HS-5 (cell line): ENCODE data around the gene SLC39A1.

Source experiments
- DNase-seq: peaks from one replicate; pipeline ENCODE4 v3.0.0-alpha.2; 2012; ENCODE audit warnings: low read depth

SLC39A1 gene

DNA sequence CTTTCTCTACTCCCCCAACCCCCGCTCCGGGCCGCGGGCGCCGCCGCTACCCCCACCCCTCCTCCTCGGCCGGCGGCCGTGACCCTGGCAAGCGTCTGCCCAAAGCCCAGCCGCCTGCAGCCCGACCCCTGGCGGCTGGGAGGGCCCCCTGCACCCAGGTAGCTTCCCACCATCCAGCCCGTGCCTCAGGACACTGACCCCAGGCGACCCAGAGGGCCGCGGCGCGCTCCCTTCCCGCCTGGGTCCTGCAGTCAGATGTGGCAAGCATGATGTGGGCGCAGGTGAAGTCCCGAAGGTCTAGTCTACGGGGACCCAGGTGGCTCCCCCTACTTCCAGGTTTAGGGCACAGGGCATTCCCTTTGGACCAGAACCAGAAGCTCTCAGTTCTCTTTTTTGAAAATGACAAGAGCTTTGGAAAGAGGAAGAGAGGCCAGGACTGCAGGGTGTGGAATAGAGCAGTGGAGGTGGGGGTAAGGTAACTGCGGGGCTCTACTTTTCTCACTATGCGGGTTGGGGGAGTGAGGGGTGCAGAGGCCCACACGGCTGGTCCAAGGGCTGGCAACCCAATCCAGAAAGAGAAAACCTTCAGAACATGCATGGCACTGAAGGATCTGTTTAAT, 16.6 kb downstream of the SLC39A1 start, which contains the start of gene DENND4B:
Gene DENND4B (minus strand): TSS at position 97 of the 620 bp plus-strand sequence. CDS start 2,344 bp downstream, outside the sequence.
- DNase-seq: no peak

DNA sequence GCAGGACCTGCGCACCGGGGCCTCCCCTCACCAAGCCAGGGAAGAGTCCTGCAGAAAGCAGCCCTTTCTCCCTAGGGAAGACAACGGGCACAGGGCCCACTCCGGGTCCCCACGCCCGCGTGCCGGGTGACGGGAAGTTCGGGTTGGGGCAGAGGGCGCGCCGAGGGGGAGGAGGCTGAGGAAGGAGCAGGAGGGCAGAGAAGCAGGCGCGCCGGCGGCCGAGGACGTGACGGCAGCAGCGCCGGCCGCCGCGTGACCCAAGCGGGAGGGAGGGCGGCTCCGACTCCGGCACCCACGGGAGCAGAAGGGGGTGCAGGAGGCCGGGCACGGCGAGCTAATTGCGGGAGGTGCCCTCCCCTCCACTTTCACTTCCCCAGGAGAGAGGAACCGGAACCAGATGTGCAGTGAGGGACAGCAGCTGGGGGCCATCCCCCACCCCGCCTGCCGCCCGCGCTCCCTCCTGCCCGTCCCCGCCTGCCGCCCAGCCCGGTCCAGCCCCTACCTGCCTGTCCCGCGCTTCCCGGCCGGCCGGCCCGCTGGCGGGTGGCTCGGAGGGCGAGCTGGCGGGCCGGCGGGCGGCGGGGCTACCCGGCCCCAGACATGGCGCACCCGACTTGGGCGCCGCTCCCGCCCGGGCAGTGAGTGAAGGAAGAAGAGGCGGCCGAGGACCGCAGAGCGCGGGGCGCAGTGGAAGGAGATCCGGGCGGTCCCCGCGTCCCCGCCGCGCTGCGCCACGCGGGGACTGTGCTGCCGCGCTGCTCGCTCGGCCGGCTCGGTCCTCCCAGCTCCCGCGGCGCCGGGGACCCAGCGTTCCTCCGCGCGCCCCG, 17.3 kb downstream of the SLC39A1 start:
- DNase-seq: no peak

DNA sequence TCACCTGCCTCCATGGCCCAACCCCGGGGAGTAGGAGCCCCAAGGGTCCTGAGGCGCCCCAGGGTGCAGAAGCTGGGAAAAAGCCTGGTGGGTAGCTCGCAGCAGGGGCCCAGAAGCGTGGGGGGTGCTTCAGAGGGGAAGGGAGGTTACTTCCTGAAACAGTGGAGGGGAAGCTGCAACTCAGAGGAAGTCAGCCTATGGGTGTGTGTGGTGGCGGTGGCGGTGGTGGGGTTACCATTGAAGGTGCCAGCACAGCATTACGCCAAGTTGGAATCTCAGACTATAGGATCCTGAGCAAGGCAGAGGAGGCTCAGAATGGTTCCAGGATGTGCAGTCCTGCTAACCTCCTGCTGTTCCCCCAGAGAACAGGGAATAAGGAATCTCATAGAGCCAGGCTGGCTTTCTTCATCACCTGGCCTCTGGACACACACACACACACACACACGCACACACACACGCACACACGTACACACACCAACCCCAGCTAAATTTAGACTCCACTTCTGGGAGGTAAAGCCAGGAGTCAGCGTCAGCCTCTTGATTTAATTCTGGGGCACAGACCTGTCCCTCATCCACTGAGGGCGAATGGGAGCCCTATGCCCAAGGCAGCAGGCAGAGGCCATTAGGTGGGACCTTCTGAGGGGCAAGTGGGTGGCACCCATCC, 18.1 kb downstream of the SLC39A1 start:
- DNase-seq: no peak

DNA sequence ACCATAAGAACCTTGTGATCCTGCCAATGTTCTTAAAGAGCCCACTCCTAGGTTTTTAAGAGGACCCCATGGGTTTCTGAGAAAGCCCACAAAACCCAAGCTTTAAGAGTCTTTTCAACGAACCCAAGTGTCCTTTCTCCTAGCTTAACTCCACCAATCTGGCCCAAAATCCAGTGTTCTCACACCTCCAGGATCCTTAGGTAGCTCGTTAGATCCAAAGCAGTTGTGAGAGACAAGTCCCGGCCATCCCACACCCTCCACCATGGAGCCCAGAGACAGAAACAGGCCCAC, 18.6 kb downstream of the SLC39A1 start:
- DNase-seq: no peak

DNA sequence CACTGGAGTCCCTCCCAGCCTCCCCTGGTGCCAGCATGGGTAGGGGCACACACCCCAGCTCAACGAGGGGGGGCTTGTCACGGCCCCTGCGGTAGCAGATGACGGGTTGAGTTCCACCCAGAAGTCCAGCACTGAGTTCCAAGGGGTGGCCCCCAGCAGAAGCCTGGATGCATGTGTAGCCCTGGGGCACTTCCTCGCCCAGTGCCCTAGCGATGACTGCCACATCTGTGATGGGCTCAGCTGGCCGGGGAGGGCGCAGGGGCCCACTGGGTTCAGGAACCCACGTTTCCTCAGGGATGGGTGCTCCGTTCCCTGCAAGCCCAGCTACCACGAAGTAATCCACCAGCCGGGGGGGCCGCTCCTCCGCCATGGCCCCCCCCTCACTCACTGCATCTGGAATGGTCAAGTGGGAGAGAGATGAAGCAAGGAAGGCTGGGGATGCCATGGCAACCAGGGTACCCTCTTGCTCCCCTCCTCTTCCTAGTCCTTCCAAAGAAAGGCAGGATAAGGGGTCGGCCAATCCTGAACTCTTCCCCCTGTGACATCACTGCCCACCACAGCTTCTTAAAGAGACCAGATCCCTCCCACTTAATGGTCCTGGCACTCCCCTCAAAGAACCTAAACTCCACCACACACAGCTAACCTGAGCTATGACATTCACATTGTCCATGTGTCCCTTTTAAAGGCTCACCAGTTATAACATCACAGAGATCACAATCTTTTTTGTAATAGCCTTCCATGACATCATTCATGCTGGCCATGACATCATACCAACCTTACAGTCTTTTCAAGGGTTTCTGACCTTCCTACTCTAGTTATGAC, 19.1 kb downstream of the SLC39A1 start:
- no peak for DNase-seq

DNA sequence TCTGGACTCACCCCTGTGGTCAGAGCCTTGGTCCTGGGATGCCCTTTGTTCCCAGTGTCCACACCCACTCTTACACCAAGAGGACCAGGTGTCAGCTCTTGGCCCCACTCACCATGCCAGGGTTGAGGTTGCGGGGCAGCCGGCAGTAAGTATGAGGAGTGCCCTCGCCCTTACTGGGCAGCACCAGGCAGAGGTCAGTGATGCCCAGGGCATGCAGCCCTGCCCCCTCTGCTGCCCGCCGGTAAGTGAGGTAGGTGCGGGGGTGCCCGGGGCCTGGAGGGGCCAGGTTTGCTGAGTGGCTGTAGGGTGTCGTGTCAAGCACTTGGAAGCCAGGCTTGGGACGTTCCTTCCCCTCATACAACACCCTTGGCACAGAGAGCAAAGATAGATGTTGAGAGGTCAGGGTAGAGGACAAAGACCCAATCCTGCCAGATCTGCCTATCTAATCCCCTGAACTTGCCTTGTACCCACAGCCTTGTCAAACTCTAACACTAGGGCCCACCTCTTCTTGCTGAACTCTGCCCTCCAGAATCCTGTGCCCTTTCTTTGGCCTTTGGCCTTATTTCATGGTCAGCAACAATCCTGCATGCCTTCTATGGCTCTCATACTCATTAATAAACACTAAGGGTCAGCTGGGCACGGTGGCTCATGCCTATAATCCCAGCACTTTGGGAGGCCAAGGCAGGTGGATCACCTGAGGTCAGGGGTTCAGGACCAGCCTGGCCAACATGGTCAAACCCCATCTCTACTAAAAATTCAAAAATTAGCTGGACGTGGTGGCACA, 20.4 kb downstream of the SLC39A1 start:
- no peak for DNase-seq

DNA sequence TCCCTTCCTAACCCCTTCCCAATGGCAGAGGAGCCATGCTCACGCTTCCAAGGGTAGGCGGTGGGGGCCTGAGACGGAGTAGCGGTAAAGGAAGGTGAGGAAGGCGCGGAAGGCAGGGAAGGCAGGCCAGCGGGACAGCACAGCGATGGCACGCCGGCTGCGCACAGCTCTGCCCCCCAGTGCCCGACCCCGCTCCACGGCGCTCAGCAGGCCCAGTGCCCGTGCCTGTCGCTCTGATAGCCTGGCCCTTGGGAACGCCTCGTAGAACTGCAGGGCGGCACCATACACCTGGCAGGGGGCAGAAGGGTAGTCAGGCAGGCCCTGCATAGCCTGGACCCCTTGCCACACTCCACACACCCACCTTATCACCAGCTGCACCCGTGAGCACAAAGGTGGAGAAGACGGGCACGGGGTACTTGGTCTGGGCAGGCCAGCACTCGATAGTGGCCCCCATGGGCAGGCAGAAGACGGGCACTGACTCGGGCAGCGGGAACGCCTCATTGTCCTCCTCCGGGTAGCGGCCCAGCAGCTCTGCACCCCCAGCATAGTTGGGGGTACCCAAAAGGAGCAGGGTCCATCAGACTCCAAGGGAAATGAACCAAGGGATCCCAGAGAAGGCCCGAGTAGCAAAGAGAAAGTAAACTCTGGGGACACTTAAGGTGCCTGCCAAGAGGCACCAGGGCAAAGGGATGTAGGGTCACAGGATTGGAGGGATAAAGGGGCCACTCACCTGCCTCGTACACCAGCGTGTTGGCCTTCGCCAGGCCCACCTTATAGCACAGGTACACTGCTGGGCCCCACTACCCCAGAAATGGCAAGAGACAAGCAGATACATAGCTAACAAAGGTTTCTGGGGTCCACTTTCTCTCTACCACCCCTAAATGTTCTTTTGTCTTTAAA, 21.3 kb downstream of the SLC39A1 start:
- no peak for DNase-seq

DNA sequence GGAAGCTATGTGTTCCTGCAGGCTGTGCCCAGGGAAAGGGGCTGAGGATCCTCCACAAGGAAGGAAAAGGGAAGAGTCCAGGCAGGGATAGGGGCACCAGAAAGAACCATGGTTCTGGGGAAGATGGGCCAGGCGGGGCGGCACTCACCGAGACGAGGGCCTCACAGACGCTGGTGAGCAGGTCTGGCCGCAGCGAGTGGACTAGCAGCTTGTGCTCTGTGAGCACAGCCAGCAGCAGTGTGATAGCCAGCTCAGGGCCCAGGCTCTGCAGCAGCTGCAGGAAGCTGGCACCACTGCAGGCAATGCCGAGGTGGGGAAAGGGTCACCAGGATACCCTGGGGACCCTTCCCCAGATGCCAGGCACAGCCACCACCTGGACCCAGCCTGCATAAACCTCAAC, 22.6 kb downstream of the SLC39A1 start:
- no peak for DNase-seq

DNA sequence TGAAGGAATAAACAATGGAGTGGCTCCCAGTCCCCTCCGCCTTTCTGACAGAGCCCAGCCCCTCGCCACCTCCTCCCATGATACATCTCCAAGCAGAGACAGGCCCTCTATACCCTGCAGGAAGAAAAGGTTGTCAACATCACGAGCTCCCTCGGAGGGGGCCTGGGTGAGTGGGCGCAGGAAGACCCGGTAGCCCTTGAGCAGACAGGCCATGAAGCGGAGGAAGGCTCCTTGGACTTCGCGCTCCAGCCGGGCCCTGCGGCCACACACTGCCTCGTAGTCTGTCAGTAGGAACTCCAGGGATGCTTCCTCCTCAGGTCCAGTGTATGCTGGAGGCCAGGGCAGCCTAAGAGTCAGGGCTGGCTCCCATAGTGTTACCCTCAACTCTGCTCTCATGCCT, 23.9 kb downstream of the SLC39A1 start:
- no peak for DNase-seq

DNA sequence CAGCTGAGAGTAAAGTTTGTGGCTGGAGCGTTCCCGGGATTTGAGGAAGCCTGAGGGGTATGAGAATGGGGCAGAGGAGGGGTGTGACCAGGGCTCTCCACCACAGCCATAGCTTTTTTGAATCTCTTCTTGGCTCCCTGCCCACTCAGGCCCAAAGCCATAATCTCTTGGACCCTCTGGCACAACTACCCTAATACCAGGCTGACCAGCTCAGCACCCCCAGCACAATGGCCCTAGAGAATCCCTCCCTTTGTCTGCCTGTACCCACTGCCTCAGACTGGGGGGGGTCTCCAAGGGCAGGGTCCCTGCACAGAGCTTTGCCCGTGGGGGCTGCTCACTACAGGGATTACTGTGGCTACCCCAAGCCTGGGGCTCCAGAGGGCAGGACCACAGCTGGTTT, 24.3 kb downstream of the SLC39A1 start:
- no peak for DNase-seq

DNA sequence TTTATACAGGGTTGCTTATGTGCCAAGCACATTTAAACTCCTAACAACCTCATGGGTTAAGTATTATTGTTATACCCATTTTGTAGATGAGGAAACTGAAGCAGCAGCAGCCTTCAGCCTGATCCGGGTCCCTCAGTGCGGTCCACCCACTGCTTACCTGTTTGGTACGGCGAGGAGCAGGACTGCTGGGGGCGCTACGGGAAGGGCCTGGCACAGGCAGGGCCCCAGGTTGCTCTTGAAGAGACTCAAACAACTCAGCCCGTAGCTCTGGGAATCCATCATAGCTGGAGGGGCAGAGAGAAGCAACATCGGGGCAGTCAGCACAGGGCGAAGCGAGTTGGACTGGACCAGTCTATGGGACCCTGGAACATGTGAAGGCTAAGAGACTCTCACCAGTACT, 26.0 kb downstream of the SLC39A1 start:
- DNase-seq: no peak

DNA sequence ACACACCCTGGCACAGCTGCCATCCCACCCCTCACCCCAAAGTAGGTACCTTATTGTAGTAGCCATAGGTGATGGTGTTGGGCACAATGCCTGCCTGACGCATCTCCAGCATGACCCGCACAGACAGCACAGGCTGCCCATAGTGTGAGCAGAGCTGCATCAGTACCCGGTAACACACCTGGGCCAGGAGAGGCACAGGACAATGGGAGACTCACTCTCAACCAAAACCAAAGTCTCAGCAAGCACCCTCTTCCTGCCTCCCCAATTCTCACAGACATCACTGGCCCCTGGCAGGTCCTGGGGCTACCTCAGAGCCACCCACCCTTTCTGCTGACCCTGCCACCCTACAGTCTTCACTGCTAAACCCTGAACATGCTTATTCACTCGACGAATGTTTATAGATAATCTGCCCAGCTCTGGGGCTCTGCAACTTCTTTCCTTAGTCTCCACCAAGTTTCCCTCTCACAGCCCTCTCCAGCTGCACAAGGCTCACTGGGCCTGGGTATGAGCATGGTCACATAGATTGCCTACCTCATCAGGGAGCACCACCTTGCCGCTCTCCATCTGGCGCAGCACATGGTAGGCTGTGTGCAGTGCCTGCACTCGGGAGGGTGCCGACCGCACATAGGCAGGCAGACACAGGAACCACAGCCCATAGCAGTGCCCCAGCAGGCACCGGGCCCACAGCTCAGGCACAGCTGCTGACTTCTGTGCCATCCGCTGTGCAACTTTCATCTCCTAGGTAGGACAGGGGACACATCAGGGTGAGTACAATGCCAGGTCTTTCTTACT, 27.1 kb downstream of the SLC39A1 start:
- DNase-seq: no peak

DNA sequence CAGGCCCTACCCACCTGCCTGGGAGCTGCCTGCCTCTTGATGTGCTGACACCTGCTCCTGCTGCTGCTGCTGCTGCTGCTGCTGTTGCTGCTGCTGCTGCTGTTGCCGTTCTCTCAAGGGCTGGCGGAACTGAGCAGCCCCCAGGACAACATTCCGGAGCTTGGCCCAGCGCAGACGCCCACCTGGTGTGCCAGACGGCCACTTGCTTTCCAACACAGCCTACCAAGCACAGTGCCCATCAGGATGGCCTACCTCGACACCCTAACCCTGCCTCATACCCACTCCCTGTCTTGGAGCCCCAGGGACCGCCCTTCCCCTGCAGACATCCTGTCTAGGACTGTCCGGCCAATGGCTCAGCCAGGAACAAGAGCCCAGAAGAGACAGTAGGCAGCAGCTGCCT, 28.6 kb downstream of the SLC39A1 start:
- DNase-seq: no peak

DNA sequence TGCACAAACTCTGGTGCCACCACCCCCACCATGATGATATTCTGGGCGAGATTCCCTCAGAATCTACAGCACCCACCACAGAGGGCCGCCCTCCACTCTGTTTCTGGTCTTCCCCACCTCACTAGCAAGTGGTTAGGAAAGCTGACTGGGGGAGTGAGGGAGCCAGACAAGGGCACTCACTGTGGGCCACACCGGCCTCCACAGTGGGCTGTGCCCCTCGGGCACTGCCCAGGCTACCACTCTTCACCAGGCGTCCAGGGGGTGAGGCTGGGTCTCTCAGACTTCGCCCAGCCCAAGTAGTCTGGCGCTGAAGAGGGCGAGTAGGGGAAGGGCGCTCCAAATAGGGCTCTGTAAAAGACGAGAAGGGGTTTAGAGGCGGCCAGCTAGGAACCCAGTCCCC, 29.4 kb downstream of the SLC39A1 start:
- no peak for DNase-seq

DNA sequence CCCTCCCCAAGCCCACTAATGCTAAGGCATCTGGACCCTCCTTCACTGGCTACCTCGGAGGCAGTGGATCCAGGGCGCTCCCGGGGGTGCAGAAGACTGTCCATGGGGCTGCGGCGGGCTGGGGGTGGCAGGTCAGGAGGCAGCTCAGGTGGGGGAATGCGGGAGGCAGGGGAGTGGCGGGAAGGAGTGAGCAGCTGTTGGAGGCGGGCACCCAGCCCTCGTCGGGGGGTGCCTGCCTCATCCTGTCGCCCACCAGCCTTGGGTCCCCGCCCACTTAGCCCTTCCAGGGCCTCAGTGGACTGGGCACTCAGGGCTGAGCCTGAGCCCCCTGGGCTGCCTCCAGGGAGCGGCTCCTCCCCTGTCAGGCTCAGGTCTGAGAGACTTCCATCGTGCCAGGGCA, 29.9 kb downstream of the SLC39A1 start:
- DNase-seq: no peak

DNA sequence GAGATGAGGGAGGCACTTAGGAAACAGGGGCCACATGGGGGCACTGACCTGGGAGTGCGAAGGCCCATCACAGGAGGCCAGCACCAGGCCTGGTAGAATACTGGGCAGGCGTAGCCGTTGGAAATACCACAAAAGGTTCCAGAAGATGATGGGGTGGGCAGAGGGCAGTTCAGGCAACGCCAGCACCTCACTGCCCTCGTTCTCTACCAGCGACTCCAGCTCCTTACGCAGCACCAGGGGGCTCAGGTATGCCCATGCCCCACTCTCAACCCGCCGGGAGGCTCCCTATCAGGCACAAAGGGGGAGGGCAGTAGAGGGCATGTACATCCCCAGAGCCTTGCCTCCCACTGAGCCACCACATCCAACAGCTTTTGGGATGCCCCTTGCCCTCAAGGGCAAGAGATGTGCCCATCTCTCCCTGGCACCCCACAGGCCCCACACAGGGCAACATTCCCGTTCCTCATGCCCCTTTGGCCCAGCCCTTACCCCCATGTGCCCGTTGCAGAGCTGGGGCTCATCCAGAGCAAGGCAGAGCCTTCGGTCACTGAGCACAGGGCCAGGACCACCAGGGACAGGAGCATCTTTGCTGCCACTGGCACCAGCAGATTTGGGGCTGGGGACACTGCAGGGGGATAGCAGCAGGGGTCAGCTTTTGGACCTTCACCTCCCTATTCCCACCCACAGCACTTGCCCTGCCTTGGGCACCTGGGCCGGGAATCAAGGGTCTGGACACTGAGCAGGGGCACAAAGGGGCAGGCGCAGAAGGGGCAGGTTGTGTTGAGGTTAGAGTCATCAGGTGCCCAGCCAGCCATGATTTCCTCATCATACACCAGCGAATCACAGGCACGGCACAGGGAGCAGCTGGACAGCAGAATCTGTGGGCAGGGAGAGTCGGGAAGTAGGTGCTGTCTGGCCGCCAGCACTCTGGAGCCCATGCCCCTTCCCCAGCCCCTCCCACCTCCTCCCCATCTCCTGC, 30.9 kb downstream of the SLC39A1 start:
- no peak for DNase-seq

DNA sequence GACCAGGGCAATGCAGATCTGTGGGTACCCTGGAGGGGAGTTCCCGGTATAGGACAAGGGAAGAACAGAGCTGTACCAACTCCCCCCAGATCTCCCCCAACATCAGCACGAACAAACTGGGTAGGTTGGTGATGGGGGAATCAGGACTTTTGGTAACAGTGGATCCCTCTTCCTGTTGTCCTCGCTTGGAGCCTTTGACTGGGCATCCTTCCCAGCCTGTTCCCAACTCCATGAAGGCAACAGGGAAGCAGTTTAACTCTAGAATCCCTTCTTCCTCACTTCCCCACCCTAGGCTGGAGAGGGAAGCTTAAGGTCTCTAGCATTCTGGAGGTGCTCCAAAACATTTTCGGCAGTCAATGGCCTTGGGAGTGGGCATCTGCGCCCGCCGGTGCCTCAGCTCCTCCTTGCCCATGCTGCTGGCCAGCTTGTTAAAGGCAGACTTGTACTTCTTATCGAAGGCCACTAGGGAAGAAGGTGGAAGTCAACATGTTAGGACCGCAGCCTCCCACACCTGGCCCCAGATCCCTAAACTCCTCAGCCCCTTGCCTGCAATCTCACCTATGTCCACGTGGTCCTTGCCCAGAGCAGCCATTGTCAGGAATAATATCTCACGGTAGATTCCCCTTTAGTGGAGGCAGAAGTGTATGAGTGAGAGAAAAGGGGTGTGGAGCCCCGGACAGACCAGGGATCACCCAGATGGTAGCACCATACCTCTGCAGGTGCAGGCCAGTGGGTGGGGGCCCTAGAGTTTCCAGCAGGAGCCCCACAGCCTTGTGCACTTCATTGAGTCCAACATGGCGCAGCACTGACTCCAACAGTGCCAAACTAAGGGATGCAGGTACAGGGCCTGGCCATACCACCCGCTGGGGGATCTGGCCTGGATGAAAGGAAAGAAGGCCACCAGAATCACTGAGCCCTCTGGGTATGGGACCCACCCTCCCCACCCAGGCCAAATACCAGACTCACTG, 33.1 kb downstream of the SLC39A1 start:
- no peak for DNase-seq
